A549 (cell line): ENCODE data around the gene TIMP3. TPM values are rescaled to one million over a fixed set of nuclear protein-coding genes. Genes with fewer than 3 reads are reported as not detected.

Source experiments
- ATAC-seq, 2 experiments: fragments of 200-7000 bp in 1 of 2; fragments of >200 bp in 1 of 2; cut with Nextera tagmentation in 1 of 2; cut with Tn5 transposase in 1 of 2; 3 replicates each; pipeline versions ENCODE4 v1.8.0 to v1.9.1; 2018 to 2020; ENCODE audit warnings: mild to moderate bottlenecking in 1 of 2, moderate library complexity in 1 of 2
- CTCF ChIA-PET: fragments of 300-600 bp; sonication (Branson Sonifier 250); formaldehyde crosslinking; extraction: SDS; loops from one replicate; lab custom pipeline; 2021; ENCODE audit warnings: antibody characterized with exemption, inconsistent platforms; lab: Yijun Ruan, JAX
- POLR2A ChIA-PET: fragments of 350-600 bp; formaldehyde crosslinking; extraction: SDS; loops from one replicate; lab custom pipeline; 2021; ENCODE audit warnings: antibody characterized with exemption, inconsistent platforms; lab: Yijun Ruan, JAX
- DNase-seq, 2 experiments: peaks; one replicate each; pipeline versions ENCODE4 v3.0.0 to v3.0.0-alpha.2; 2011 to 2016; ENCODE audit warnings: low read depth in 1 of 2, low spot score in 1 of 2
- FAIRE-seq: peaks from 2 replicates; lab custom pipeline; 2011; peaks lifted over from hg19 to GRCh38; lab: Jason Lieb, UNC
- H3K27ac ChIP-seq, 2 experiments: fragments of >200 bp; sonication (Bioruptor Twin); formaldehyde crosslinking; 3 replicates each; pipeline ENCODE4 v1.5.1; 2016 to 2017
- H3K4me1 ChIP-seq: fragments of >200 bp; sonication (Bioruptor Twin); formaldehyde crosslinking; 3 replicates; pipeline ENCODE4 v1.6.1; 2016
- H3K4me2 ChIP-seq: fragments of >200 bp; sonication (Bioruptor Twin); formaldehyde crosslinking; 3 replicates; pipeline ENCODE4 v1.6.1; 2016
- H3K4me3 ChIP-seq: fragments of >200 bp; sonication (Bioruptor Twin); formaldehyde crosslinking; 3 replicates; pipeline ENCODE4 v1.5.1; 2016
- H3K9me3 ChIP-seq: fragments of >200 bp; sonication (Bioruptor Twin); formaldehyde crosslinking; 3 replicates; pipeline ENCODE4 v1.6.1; 2016
- BHLHE40 ChIP-seq: IDR thresholded peaks from 2 replicates; pipeline ENCODE4 v1.6.1; 2012; ENCODE audit warnings: low read depth, low read length, inconsistent platforms
- CHD2 ChIP-seq: fragments of 150-350 bp; IDR thresholded peaks from 2 replicates; pipeline ENCODE4 v1.6.1; 2014; ENCODE audit warnings: low read length; ENCODE audit not compliant: partially characterized antibody
- CHD4 ChIP-seq: fragments of 200-600 bp; sonication (generic); IDR thresholded peaks from 2 replicates; pipeline ENCODE4 v1.6.1; 2016; ENCODE audit warnings: antibody characterized with exemption, mild to moderate bottlenecking, borderline replicate concordance
- FOSL2 ChIP-seq, 2 experiments: fragments of 450-650 bp in 1 of 2; fragments of >200 bp in 1 of 2; sonication (Bioruptor Twin) in 1 of 2; formaldehyde crosslinking; IDR thresholded peaks; 2 replicates each; pipeline versions ENCODE4 v1.5.0 to v1.6.1; 2016 to 2020; ENCODE audit warnings: mild to moderate bottlenecking in 1 of 2, moderate library complexity in 1 of 2
- JUNB ChIP-seq: fragments of >200 bp; sonication (Bioruptor Twin); formaldehyde crosslinking; IDR thresholded peaks from 2 replicates; pipeline ENCODE4 v1.6.1; 2016
- KDM1A ChIP-seq: fragments of 200-600 bp; sonication (generic); IDR thresholded peaks from 2 replicates; pipeline ENCODE4 v1.6.1; 2016; ENCODE audit warnings: low read depth, mild to moderate bottlenecking
- KDM5A ChIP-seq: fragments of 200-600 bp; sonication (generic); IDR thresholded peaks from 2 replicates; pipeline ENCODE4 v1.6.1; 2016; ENCODE audit warnings: antibody characterized with exemption, mild to moderate bottlenecking
- MAFK ChIP-seq: fragments of 450-650 bp; IDR thresholded peaks from 2 replicates; pipeline ENCODE4 v1.6.1; 2014; ENCODE audit not compliant: partially characterized antibody
- MAZ ChIP-seq: fragments of 150-350 bp; IDR thresholded peaks from 2 replicates; pipeline ENCODE4 v1.6.1; 2014; ENCODE audit warnings: antibody characterized with exemption, low read depth, low read length, borderline replicate concordance
- MYC ChIP-seq: IDR thresholded peaks from 2 replicates; pipeline ENCODE4 v1.6.1; 2012; ENCODE audit warnings: mild to moderate bottlenecking, inconsistent platforms, low read length, improper control_type of control experiment, borderline replicate concordance
- NPAS2 ChIP-seq: fragments of 250-450 bp; sonication (Bioruptor Pico); IDR thresholded peaks from 2 replicates; pipeline ENCODE4 v1.8.0; 2022; ENCODE audit warnings: mild to moderate bottlenecking, moderate library complexity, borderline replicate concordance
- POLR2A ChIP-seq: IDR thresholded peaks from 2 replicates; pipeline ENCODE4 v1.6.1; 2012; ENCODE audit warnings: mild to moderate bottlenecking, low read length
- POLR2AphosphoS2 ChIP-seq: conservative IDR thresholded peaks from 2 replicates; pipeline ENCODE4 v1.6.1; 2012; ENCODE audit warnings: low read length, improper control_type of control experiment, inconsistent platforms
- RARB ChIP-seq: fragments of 250-450 bp; sonication (Bioruptor Pico); IDR thresholded peaks from 2 replicates; pipeline ENCODE4 v1.8.0; 2021; ENCODE audit warnings: mild to moderate bottlenecking, moderate library complexity
- SREBF2 ChIP-seq: fragments of 450-650 bp; IDR thresholded peaks from 2 replicates; pipeline ENCODE4 v1.6.1; 2014; ENCODE audit warnings: mild to moderate bottlenecking, moderate library complexity
- TFCP2L1 ChIP-seq: fragments of 250-450 bp; sonication (Bioruptor Pico); IDR thresholded peaks from 2 replicates; pipeline ENCODE4 v1.5.0; 2021; ENCODE audit warnings: mild to moderate bottlenecking
- ZSCAN20 ChIP-seq: fragments of 250-450 bp; sonication (Bioruptor Pico); IDR thresholded peaks from 2 replicates; pipeline ENCODE4 v1.8.0; 2022; ENCODE audit warnings: mild to moderate bottlenecking, moderate library complexity
- WGBS: methylation state at CpG from one replicate; pipeline ENCODE4 v1.1.6; 2017; ENCODE audit errors: missing lambda C conversion rate; 5-methylcytosine and 5-hydroxymethylcytosine counted together
- polyA plus RNA-seq, 4 experiments: library from polyadenylated mRNA; depleted of rRNA in 3 of 4; stranded (reverse); fragments of >200 nt; fragmentation: RNase III in 1 of 4; extraction: RNeasy Plus Mini Kit Qiagen cat#74134 plus additional on column Dnase treatment in 1 of 4; gene quantifications; 2 replicates in 3 of 4; 3 replicates in 1 of 4; pipeline ENCODE4 v1.2.3, GENCODE V29; 2011 to 2017
- TF ChIP-seq, protein P1 (sequence below): fragments of >200 bp; sonication (Bioruptor Twin); formaldehyde crosslinking; IDR thresholded peaks from 3 replicates; pipeline ENCODE4 v1.5.1; 2016
- TF ChIP-seq, protein P2 (sequence below): fragments of >200 bp; sonication (Bioruptor Twin); formaldehyde crosslinking; IDR thresholded peaks from 3 replicates; pipeline ENCODE4 v1.6.1; 2016
- TF ChIP-seq, protein P3 (sequence below): IDR thresholded peaks from 2 replicates; pipeline ENCODE4 v1.6.1; 2012
- TF ChIP-seq, protein P4 (sequence below): fragments of 250-450 bp; sonication (Bioruptor Pico); IDR thresholded peaks from 2 replicates; pipeline ENCODE4 v1.5.0; 2021; ENCODE audit warnings: mild to moderate bottlenecking, moderate library complexity, borderline replicate concordance
- TF ChIP-seq, protein P5 (sequence below): IDR thresholded peaks from 2 replicates; pipeline ENCODE4 v1.6.1; 2012; ENCODE audit warnings: low read depth, borderline replicate concordance

TIMP3 gene
- polyA plus RNA-seq, 2 of the 4 experiments (the other 2 are of a cell fraction): 1.4 to 1.7 TPM

DNA sequence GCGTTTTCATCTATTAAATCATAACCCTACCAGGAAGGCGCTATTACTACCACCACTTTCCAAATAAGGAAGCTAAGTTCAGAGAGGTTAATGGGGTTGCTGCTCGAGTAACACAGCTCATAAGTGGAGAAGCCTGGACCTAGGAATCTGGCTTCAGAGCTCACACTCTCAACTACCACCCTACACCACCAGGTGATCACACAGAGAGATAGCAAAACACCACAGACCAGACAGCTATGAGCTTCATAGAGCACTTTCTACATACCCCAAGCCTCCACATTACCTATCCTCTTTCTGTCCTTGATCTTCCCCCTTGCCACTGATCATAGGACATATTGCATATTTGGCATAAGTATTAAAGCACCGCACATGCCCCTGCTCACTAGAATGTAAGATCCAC is 65.4 kb downstream of the TIMP3 start:
- no peak overlapping the region for H3K4me3 ChIP-seq
- H3K4me2 ChIP-seq: no peak overlapping the region
- 39% methylated on average over 4 of the region's 4 CpGs for WGBS
- POLR2A ChIA-PET: no interaction called here
- DNase-seq (no peak), FAIRE-seq (no peak), ATAC-seq (no peak)
- H3K4me1 ChIP-seq: no peaks in the 10 kb centered on the region
- H3K27ac ChIP-seq: no peak overlapping the region
- CTCF ChIA-PET: no interaction called here
- TF ChIP-seq MAZ: no peak
- TF ChIP-seq TFCP2L1 (CRISPR knock-in tag): no peak
- no peak for TF ChIP-seq ZSCAN20 (CRISPR knock-in tag)
- TF ChIP-seq, protein P1, sequence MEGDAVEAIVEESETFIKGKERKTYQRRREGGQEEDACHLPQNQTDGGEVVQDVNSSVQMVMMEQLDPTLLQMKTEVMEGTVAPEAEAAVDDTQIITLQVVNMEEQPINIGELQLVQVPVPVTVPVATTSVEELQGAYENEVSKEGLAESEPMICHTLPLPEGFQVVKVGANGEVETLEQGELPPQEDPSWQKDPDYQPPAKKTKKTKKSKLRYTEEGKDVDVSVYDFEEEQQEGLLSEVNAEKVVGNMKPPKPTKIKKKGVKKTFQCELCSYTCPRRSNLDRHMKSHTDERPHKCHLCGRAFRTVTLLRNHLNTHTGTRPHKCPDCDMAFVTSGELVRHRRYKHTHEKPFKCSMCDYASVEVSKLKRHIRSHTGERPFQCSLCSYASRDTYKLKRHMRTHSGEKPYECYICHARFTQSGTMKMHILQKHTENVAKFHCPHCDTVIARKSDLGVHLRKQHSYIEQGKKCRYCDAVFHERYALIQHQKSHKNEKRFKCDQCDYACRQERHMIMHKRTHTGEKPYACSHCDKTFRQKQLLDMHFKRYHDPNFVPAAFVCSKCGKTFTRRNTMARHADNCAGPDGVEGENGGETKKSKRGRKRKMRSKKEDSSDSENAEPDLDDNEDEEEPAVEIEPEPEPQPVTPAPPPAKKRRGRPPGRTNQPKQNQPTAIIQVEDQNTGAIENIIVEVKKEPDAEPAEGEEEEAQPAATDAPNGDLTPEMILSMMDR: no peak
- no peak for TF ChIP-seq NPAS2 (CRISPR knock-in tag)
- TF ChIP-seq, protein P2, sequence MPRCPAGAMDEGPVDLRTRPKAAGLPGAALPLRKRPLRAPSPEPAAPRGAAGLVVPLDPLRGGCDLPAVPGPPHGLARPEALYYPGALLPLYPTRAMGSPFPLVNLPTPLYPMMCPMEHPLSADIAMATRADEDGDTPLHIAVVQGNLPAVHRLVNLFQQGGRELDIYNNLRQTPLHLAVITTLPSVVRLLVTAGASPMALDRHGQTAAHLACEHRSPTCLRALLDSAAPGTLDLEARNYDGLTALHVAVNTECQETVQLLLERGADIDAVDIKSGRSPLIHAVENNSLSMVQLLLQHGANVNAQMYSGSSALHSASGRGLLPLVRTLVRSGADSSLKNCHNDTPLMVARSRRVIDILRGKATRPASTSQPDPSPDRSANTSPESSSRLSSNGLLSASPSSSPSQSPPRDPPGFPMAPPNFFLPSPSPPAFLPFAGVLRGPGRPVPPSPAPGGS: no peak
- TF ChIP-seq POLR2A: no peak
- TF ChIP-seq MYC: no peak
- TF ChIP-seq BHLHE40: no peak
- TF ChIP-seq KDM1A: no peak
- TF ChIP-seq CHD4: no peak
- TF ChIP-seq CHD2: no peak
- no peak for TF ChIP-seq FOSL2 (IDR thresholded peaks at IDR 0.05)
- TF ChIP-seq FOSL2 (CRISPR knock-in tag; IDR thresholded peaks at IDR 0.05): no peak
- TF ChIP-seq JUNB: no peak
- H3K9me3 ChIP-seq: no peaks in the 10 kb centered on the region

- no peaks in the 10 kb centered on the region for H3K9me3 ChIP-seq
- TF ChIP-seq KDM5A (no peak), POLR2AphosphoS2 (no peak), MAFK (no peak), SREBF2 (no peak), TFCP2L1 (CRISPR knock-in tag) (no peak), RARB (CRISPR knock-in tag) (no peak)
- TF ChIP-seq, protein P3, sequence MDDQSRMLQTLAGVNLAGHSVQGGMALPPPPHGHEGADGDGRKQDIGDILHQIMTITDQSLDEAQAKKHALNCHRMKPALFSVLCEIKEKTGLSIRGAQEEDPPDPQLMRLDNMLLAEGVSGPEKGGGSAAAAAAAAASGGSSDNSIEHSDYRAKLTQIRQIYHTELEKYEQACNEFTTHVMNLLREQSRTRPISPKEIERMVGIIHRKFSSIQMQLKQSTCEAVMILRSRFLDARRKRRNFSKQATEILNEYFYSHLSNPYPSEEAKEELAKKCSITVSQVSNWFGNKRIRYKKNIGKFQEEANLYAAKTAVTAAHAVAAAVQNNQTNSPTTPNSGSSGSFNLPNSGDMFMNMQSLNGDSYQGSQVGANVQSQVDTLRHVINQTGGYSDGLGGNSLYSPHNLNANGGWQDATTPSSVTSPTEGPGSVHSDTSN: no peak
- TF ChIP-seq, protein P2: no peak
- TF ChIP-seq, protein P4, sequence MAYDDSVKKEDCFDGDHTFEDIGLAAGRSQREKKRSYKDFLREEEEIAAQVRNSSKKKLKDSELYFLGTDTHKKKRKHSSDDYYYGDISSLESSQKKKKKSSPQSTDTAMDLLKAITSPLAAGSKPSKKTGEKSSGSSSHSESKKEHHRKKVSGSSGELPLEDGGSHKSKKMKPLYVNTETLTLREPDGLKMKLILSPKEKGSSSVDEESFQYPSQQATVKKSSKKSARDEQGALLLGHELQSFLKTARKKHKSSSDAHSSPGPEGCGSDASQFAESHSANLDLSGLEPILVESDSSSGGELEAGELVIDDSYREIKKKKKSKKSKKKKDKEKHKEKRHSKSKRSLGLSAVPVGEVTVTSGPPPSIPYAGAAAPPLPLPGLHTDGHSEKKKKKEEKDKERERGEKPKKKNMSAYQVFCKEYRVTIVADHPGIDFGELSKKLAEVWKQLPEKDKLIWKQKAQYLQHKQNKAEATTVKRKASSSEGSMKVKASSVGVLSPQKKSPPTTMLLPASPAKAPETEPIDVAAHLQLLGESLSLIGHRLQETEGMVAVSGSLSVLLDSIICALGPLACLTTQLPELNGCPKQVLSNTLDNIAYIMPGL (CRISPR knock-in tag): no peak
- TF ChIP-seq, protein P5, sequence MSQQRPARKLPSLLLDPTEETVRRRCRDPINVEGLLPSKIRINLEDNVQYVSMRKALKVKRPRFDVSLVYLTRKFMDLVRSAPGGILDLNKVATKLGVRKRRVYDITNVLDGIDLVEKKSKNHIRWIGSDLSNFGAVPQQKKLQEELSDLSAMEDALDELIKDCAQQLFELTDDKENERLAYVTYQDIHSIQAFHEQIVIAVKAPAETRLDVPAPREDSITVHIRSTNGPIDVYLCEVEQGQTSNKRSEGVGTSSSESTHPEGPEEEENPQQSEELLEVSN: no peak
- TF ChIP-seq, all 56 proteins: peak for 0
- H3K27ac ChIP-seq: no peak overlapping the region
- FAIRE-seq (no peak), ATAC-seq (no peak), DNase-seq (no peak)
- POLR2A ChIA-PET: no interaction called here
- 10% methylated on average over 2 of the region's 6 CpGs for WGBS
- no peak overlapping the region for H3K4me3 ChIP-seq
- no peaks in the 10 kb centered on the region for H3K4me1 ChIP-seq
- CTCF ChIA-PET: no interaction called here
- H3K4me2 ChIP-seq: no peak overlapping the region
Observed at GRCh38 chr22:32868946-32869345, 67.4 kb downstream of the TIMP3 start.
